ENCODE results near the gene GPHN.
A peak's percentile ranks its signal among the peaks of the same experiment; 100 is the strongest.

GPHN gene

GRCh38 chr14:66507722-66508546 is at the start of gene GPHN:
Gene GPHN (plus strand): TSS chr14:66508147.
- peak; percentile 21 for TF ChIP-seq CTCF (IDR thresholded peaks at IDR 0.05; ENCODE audit: insufficient read depth, low read depth, low read length, missing control alignments)
- peak within 1 kb of the TSS; percentile 96 for H3K4me3 ChIP-seq (ENCODE audit: low read depth, low read length)
- DNase-seq (ENCODE audit: low read depth), result peak; percentile 99

GRCh38 chr14:66459603-66460002 is 48.3 kb upstream of the GPHN start:
- no peak for DNase-seq (ENCODE audit: low read depth)
- no peak for TF ChIP-seq CTCF (IDR thresholded peaks at IDR 0.05; ENCODE audit: insufficient read depth, low read depth, low read length, missing control alignments)
- no peak overlapping the region for H3K4me3 ChIP-seq (ENCODE audit: low read depth, low read length)

- no peak for TF ChIP-seq CTCF (IDR thresholded peaks at IDR 0.05; ENCODE audit: insufficient read depth, low read depth, low read length, missing control alignments)
- DNase-seq (ENCODE audit: low read depth), result no peak
- H3K4me3 ChIP-seq (ENCODE audit: low read depth, low read length), result no peak overlapping the region
These were observed 43.7 kb upstream of the GPHN start for GRCh38 chr14:66464261-66464660.

GRCh38 chr14:66468778-66469367 is 39.1 kb upstream of the GPHN start:
- no peak for TF ChIP-seq CTCF (IDR thresholded peaks at IDR 0.05; ENCODE audit: insufficient read depth, low read depth, low read length, missing control alignments)
- no peak overlapping the region for H3K4me3 ChIP-seq (ENCODE audit: low read depth, low read length)
- DNase-seq (ENCODE audit: low read depth), result no peak

GRCh38 chr14:66471584-66471983 is 36.4 kb upstream of the GPHN start:
- no peak for TF ChIP-seq CTCF (IDR thresholded peaks at IDR 0.05; ENCODE audit: insufficient read depth, low read depth, low read length, missing control alignments)
- no peak overlapping the region for H3K4me3 ChIP-seq (ENCODE audit: low read depth, low read length)
- no peak for DNase-seq (ENCODE audit: low read depth)

- no peak for TF ChIP-seq CTCF (IDR thresholded peaks at IDR 0.05; ENCODE audit: insufficient read depth, low read depth, low read length, missing control alignments)
- no peak overlapping the region for H3K4me3 ChIP-seq (ENCODE audit: low read depth, low read length)
- DNase-seq (ENCODE audit: low read depth), result no peak
These were observed 35.7 kb upstream of the GPHN start for GRCh38 chr14:66472251-66472650.

Data from GM12865 (cell line).